Right lung (tissue), 10 donors: Measurements from ENCODE around the gene FOXB2. TPM values are rescaled to one million over a fixed set of nuclear protein-coding genes. Genes with fewer than 3 reads are reported as not detected.
A peak's percentile ranks its signal among the peaks of the same experiment; 100 is the strongest.
"Not testable (repeated sequence)": the region's sequence is repeated elsewhere in the genome, so short reads cannot be mapped to it uniquely, and the experiment has no call there.

Experiments used
- DNase-seq, 2 donors: peaks; one replicate each; pipeline ENCODE4 v3.0.0-alpha.2; 2013
- long read RNA-seq, 8 donors: transcript quantifications; one replicate each; lab custom pipeline, GENCODE V29; 2026
- polyA plus RNA-seq, 5 donors: library from polyadenylated mRNA; unstranded; fragments of 120-200 nt; gene quantifications; one replicate each; pipeline versions ENCODE4 v1.2.1 to v1.2.3, GENCODE V29; 2013; ENCODE audit warnings: inconsistent platforms in 1 of 5, low replicate concordance in 1 of 5; ENCODE audit not compliant: insufficient read length in 5 of 5, insufficient read depth in 1 of 5

Gene FOXB2
- polyA plus RNA-seq: not detected
- long read RNA-seq, donor 1: 0 reads
- long read RNA-seq, donor 2: 0 reads
- long read RNA-seq, donor 3: 0 reads
- long read RNA-seq, donor 4: 0 reads
- long read RNA-seq, donor 5: 0 reads
- long read RNA-seq, donor 6: 0 reads
- long read RNA-seq, donor 7: 0 reads
- long read RNA-seq, donor 8: 0 reads

DNA sequence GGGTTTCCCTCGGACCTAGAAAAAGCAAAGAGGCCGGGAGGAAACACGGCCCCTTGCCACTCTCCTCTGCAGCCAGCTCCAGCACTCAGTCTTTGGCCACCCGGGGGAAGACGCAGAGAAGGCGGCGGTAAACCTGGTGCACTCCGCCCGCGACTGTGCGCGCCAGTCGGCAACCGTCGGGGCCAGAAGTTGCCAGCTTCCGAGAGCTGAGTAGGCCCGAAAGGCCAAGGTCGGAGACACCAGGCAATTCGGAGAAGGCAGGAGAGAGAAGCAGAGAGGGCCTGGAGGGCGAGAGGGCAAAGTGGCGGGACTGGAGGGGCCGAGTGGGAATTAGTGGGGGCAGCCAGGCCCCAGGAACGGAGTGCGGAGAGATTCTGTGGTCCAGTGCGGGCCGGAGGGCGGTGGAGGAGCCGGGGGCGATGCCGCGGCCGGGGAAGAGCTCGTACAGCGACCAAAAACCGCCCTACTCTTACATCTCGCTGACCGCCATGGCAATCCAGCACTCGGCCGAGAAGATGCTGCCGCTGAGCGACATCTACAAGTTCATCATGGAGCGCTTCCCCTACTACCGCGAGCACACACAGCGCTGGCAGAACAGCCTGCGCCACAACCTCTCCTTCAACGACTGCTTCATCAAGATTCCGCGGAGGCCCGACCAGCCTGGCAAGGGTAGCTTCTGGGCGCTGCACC is at the start of gene FOXB2:
Gene FOXB2 (plus strand): TSS at position 420 of the 690 bp plus-strand sequence. CDS start 0 bp downstream, at position 420.
- DNase-seq: no peak

DNA sequence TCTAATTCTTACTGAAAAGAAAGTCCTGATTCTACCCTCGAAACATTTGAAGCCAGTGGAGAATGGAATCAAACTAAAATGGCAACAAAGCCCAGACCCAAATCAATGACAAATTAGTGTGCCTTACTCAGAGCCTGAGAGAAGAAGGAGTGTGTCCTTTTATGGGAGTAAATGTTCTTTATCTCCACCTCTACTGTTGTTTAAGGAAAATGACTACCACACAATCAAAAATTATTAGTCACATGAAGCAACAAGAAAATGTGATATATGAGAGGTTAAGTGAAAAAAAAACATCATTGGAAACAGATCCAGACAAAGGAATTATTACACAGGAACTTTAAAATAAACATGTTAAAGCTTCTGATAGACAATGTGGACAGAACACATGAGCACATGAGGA is 49.7 kb upstream of the FOXB2 start:
- DNase-seq: no peak

DNA sequence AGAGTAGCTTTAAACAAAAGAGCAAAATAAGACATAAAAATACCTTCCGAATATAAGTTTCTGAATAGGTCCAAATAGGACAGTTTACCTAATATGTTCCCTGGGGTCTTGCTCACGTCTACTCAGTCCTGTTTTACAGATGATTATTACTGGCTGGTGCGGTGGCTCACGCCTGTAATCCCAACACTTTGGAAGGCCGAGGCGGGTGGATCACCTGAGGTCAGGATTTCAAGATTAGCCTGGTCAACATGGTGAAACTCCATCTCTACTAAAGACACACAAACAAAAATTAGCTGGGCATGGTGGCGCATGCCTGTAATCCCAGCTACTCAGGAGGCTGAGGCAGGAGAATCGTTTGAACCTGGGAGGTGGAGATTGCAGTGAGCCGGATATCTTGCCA is 40.6 kb upstream of the FOXB2 start:
- DNase-seq: not testable (repeated sequence)

DNA sequence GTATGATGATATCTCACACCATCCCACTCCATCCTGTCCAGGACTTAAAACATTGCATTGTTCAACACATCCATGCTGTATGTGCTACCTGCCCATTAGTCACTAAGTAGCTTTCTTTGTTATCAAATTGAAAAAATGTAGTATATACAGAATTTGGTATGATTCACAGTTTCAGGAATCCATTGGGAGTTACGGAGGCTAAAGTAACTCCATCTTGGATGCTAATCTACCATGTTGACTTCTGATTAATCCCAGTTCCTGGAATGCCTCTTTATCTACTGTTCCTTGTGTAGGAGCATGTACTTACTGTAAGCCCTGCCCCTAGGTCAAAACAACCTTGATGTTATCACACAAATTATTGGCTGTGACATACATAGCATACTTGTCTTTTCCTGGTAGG is 38.9 kb upstream of the FOXB2 start:
- no peak for DNase-seq

DNA sequence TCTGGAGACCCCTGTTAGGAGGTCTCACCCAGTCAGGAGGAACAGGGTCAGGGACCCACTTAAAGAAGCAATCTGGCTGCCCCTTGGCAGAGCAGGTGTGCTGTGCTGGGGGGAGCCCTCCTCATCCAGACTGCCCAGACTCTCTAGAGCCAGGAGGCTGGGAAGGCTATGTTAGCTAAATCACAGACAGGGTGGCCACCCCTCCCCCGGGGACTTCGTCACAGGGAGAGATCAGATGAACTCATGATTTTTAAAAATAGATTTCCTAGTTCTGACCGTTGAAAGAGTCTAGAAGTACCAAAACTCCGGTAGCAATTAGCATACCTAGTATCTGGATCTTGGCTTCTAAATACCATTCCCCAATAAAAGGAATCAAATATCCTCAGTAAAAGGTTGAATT is 35.0 kb upstream of the FOXB2 start:
- no peak for DNase-seq

DNA sequence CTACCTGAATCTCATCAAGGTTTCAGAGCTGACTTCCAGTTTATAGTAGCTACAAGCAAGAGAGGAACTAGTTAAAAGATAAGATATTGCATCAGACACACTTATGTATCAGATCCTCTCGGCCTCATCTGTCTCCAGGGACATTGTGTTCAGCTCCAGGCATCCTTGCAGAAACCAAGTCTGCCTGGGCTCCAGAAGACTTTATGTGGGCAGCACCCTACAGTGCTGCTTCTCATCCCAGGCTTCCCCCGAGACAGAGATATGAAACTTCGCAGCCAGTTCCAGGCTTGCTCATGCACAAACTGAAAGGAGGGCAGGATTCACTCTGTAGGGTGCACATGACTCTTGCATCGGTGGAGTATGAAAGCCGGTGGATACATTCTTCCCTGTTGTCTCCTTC is 33.9 kb upstream of the FOXB2 start:
- DNase-seq: no peak

DNA sequence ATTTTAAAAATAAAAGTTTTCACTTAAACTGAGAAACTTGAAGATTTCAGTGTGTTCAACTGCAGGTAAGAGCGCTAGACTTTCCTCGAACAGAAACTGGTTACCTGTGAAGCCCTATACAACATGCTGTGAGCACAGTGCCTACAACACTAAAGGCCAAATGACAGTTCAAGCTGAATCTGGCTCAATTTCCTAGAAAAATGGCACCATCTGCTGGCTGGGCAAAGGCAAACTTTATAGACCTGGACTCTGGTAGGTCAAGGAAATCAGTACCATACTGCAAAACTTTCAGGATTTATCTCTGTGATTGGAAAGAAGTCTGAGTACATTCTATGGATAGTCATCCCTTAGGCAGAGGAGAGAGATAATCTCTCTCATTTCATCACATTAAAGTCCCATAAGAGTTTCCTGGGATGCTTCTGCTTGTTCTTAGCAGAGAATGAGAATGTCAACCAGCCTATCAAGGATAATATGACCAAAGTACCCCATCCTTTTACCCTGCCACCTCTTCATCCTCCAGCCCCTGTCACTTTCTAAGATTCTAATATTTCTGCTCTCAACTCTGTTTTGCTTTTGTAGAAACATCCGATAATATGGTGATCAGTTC is 31.8 kb upstream of the FOXB2 start:
- no peak for DNase-seq

DNA sequence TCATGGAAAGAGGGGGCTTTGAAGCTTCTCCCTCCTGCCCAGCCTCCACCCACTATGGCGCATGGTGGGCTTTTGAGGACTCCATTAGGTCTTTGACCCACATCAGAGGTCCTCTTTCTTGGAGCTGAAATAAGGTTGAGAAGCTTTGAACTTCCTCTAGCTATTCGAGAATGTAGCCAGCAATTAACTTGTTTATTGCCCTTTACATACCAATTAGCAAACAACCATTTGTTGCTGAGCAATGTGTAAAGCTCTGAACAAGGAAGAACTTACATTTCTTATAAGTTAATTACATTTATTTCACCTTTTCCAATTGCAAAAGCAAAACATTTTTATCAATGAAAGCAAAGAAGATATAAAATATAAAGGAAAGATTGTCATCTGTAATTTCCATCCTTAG is 30.5 kb upstream of the FOXB2 start:
- DNase-seq: no peak

DNA sequence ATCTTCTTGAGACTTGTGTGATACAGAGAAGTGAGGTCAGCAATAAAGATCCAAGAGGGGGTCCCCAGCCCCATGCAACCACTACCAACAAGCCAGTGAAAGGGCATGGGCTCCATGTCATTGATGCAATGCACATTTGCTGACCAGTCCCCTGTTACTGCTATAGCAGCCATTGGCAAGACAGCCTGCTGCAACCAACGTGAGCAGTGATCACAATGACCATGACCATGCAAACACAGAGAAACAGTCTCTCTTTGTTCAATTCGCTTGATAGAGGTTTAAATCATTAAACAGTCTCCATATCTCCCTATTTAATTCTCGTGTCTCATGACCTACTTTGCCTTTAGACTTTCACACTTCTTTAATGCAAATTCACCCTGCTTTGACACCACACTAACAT is 30.0 kb upstream of the FOXB2 start:
- DNase-seq: no peak

DNA sequence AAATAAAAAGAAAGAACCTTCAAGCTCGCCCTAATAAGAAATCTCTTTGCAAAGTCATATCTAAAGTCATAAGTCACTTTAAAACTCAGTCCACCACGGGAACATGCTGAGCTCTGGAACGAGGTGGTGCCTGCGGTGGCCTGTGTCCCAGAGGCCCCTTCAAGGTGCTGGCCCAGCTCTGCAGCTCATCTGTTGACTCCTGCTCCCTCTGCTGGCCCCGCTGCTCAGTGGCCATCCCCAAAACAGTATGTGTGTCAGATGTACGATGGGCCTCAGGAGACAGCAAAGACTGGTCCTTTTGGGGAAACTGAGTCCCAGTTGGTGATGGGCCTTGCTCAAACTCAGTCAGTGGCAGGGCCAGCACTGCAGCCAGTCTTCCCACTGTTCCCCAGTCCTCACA is 22.8 kb upstream of the FOXB2 start:
- DNase-seq: no peak

DNA sequence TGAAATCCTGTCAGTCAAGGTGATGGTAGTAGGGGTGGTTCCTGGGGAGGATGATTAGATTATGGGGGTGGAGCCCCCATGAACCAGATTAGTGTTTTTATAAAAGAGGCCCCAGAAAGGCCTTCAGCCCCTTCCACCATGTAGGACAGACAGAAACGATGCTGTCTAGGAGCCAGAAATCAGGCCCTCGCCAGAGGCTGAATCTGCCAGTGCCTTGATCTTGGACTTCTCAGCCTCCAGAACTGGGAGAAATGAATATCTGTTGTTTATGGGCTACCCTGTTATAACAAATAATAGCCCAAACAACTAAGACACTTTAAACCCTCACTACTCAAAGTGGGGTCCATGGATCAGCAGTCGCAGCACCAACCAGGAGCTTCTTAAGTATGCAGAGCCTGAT is 20.2 kb upstream of the FOXB2 start:
- no peak for DNase-seq

DNA sequence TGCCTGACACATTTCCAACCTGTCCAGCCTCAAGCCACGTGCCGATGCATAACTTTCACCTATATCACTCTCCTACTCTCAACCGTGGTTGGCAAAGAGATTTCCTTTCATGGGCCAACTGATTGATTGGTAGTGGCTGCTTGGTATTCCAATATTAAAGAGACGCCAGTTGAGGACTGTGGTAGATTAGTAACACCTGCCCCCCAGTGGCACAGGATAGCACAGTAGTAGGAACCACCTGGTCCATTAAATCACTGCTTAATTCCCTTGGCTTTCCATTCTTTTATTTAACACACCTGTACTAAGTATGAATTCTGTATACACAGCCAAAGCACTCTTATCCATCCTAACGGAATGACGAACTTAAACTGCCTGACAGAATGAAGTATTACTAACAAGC is 19.1 kb upstream of the FOXB2 start:
- DNase-seq: no peak

DNA sequence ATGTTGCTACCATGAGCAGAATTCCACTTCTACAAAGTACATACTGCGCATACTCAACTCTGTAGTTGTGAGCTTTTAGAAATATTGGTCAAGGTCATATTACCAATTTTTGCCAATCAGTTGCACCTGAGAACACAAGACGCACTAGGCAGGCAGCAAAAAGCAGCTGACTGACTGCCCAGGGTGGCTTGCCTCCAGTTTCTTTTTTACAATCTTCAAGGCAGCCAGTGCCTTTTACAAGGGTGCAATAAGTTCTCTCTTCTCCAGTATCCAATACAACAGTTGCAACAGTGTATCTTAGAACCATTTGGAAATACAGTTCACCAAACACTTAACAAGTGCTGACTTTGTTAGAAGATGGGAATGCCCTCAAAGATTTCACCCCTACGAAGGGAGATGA is 16.1 kb upstream of the FOXB2 start:
- DNase-seq: no peak

DNA sequence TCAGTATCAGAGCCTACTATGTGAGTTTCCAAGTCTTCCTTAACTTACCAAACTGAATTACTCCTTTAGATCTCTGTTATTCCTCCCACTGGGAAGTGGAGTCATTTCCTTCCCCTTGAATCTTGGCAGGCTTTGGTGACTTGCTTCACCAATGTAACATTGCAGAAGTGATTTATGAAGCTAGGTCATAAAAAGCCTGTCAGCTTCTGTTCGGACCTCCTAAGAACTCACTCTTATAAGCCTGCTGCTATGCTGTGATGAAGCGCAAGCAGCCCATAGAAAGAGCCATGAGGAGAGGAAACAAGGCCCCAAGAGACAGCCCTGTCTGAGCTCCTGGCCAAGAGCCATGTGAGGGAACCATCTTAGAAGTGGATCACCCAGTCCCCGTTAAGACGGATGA is 14.2 kb upstream of the FOXB2 start:
- no peak for DNase-seq

DNA sequence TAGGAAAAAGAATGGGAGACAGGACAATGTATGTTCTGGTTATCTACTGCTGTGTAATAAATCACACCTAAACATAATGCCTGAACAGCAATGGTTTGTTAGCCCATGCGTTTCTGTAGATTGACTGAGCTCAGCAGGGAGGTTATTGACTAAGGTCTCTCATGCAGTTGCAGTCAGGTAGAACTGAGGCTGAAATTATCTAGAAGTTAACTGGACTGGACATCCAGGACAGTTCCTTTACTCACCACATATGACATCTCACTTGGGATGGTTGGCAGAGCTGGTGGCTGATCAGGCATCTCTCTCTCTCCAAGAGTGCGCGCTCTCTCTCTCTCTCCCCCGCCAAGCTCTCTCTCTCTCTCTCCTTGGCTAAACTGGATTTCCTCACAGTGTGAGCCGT is 8.9 kb upstream of the FOXB2 start:
- DNase-seq: no peak

DNA sequence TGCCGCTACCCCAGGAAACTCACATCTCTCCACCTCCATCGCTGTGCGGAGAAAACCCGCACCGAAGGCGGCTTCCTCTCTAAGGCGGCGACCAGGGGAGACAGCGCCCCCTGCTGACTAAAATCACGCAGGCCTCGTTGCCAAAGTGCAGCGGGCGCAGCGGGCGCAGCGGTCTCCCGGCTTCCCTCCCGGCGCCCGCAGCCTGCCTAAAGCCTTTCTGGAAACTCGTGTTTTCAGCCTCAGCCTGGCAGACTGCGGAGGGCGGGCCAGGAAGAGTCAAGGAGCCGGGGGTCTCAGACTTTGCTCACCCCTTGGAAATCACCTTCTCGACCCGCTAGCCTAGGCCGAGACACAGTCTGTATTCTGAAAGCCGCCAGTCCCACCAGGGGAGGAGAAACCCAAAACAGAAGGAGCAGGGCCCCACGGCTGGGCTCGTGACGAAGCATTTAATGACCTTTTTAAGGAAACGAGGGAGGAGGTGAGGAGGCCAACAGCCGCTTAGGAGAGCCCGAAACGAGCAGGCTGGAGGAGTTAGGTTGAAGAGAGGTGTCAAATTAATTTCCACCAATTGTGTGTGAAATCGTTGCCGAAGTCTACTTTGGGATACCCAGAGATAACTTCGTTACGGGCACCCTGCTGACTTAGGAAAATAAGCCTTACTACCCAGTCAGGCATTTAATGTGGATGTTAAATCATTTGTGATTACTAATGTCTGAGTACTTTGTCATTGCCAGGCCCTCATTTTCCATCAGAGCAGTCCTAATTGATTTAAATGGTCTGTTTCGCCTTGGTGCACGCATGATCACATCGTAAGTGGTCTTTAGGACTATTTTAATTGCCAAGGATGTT is 7.3 kb upstream of the FOXB2 start:
- peak in 1 of 2 donors; percentile 51 for DNase-seq

DNA sequence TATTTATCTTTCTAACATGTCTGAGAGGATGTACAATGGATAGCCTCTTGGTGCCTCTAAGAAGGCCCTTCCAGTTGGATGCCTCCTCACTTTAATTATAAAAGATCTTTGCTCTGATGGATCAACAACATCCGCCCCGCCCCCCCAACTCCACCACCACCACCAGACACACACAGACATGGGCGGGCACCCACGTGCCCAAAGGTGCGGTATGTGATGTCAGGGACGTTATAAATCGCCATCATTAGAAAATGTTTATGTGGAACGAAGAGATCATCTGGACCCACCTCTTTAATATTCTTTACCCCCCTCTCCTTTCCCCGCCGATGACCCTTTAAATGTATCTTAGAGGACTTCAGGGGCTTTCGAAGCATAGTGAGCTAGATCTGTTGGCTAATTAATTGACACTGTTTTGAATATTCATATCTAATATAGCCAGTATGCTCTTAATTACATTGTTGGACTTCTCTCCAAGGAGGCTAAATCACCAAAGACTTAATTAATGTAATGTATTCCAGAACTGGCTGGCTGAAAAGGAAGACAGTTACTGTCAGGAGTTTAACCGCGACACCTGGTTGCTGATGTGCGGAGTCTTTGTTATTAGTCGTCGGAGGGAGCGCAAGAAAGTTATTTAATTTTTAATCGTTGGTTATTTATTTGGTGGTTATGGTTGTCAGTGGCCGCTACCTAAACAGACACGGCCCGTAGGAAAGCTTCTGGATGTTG is 6.1 kb upstream of the FOXB2 start:
- DNase-seq: no peak

DNA sequence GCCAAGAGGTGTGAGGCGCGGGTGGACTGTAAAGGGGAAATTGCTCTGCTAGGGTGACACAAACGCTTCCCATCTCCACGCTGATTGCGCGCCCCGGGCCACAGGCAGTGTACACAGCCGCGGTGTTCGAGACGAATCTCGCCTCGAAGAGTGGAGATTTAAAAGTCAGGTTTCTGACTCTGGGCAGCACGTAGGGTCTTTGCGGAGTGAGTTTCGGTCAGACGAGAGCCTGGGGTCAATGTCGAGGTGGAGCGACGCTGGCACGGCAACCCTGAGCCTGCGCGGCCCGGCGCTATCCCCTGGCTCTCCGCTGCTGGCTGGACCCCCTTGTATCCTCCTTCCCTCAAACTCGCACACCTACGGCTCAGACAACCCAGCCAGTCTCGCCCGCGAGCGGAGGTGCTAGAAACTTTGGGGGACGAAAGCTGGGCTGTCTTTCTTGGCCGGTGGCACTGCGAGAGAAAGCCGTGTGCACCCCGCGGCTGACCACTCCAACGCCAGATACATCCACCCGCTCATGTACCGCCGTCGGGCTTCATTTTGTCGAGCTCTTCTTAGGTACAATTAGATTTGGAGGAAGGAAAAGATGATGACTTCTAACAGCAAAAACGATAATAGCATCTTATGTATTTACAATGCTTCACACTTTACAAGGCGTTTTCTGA is 5.4 kb upstream of the FOXB2 start:
- no peak for DNase-seq

DNA sequence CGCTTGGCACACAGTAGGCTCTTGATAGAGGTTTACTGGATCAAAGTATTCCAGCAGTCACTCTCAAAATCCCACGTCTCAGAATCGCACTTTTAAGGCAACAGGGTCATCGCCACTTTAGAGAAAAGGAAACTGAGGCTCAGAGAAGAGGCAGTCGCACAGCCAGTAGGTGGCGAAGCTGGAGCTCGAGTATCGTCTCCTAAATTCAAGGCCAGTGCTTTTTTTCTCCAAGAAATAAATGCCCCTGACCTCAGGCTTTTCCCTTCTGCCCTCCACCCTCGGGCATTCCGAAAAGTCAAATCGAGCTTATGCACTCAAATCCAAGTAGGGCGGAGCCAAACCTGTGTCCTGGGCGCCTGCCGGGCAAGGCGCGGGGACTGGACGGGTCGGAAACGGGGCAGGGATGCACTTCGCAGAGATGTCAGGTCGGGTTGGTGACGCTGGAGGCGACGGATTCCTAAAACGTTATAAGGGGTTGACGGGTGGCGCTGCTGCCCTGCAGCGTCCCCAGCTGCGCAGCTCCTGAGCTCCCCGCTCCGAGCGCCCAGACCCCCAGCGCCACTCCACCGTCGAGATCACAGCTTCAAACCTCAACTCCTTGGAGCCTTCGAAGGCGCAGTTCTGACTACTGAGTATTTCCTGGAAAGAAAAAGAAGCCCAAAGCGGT is 4.7 kb upstream of the FOXB2 start:
- no peak for DNase-seq

DNA sequence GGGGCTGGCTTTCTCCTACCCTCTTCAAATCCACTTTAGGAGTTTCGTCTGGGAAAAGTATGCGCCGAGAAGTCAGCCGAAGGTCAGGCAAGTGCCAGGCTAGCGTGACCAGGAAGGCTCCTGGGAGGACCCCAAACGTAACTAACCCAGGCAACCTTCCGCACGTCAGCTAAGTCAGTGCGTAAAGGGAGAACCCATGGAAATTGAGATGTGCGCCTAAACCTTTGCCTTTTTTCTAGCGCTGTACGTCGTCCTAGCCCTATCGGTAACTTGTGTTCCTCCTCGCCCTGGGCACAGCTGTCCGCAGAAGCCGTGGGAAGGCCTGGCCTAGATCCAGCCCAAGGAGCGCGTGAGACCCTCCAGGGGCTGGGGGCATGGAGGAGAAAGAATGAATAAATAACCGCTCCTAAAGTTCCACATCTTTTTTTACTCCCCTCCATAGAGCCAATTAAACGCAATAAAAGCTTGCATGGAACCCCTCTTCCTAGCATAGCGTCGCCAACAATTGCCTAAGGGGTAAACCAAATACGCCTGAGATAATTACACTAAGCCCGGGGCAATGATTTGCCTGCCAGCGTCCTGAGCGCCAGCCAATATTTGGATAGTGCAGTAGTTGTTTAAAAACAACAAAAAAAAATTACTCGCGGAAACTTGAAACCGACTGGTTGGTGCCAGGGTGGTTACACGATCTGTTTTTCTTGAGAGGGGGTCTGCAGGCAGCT is 4.0 kb upstream of the FOXB2 start:
- DNase-seq: no peak
